Measurements from ENCODE around the gene DIAPH3. TPM values are rescaled to one million over a fixed set of nuclear protein-coding genes. Genes with fewer than 3 reads are reported as not detected.

Gene DIAPH3
- total and polyA plus RNA-seq, 2 donors (not counting 1 experiment from before 2014, with no cell fraction given), result 0.03 to 0.10 TPM

GRCh38 chr13:59673286-59673685 is 490.4 kb downstream of the DIAPH3 start:
- Histone ChIP-seq H3K36me3 (replicated peaks in 1 of 2; ENCODE audit: control extremely low read depth in 1 of 2, control insufficient read depth in 1 of 2, extremely low read depth in 1 of 2, insufficient read depth in 2 of 2, low read length in 1 of 2) (no peaks in the 10 kb centered on the region), H3K79me2 (ENCODE audit: control insufficient read depth, insufficient read depth, low read length) (no peaks in the 10 kb centered on the region), H3K27me3 (replicated peaks in 1 of 4; ENCODE audit: control extremely low read depth in 1 of 4, control insufficient read depth in 3 of 4, insufficient read depth in 4 of 4, low read length in 3 of 4) (no peaks in the 10 kb centered on the region), H3K4me3 (ENCODE audit: control extremely low read depth in 1 of 5, extremely low read depth in 1 of 5, insufficient read depth in 1 of 5, low read depth in 2 of 5, low read length in 4 of 5) (no peak overlapping the region), H3K27ac (ENCODE audit: low read length in 2 of 2) (no peak overlapping the region), H2AFZ (ENCODE audit: insufficient read depth, low read depth, low read length, poor library complexity, severe bottlenecking) (no peak overlapping the region), H3K9ac (ENCODE audit: low read length) (no peak overlapping the region), H3K4me1 (ENCODE audit: control insufficient read depth in 2 of 2, insufficient read depth in 2 of 2, low read length in 2 of 2) (no peaks in the 10 kb centered on the region), H3K9me3 (ENCODE audit: control extremely low read depth in 1 of 3, control insufficient read depth in 2 of 3, insufficient read depth in 1 of 3, low read length in 2 of 3) (no peaks in the 10 kb centered on the region), H4K20me1 (ENCODE audit: control insufficient read depth, insufficient read depth, low read length, poor library complexity, severe bottlenecking) (no peaks in the 10 kb centered on the region), H3K4me2 (replicated peaks; ENCODE audit: low read depth, low read length, poor library complexity, severe bottlenecking) (no peak overlapping the region)
- TF ChIP-seq EZH2 (IDR thresholded peaks at IDR 0.05; ENCODE audit: borderline replicate concordance, insufficient read depth, low read depth, low read length, poor library complexity, severe bottlenecking) (no peak), CTCF (IDR thresholded peaks at IDR 0.05) (no peak)
- Mint-ChIP-seq H3K27me3 (no peaks in the 10 kb centered on the region), H3K4me3 (no peak overlapping the region), H3K4me1 (peaks cover 10% of the 10 kb centered on the region), H3K27ac (no peak overlapping the region), H3K9me3 (ENCODE audit: insufficient read depth) (no peaks in the 10 kb centered on the region)
- ATAC-seq (ENCODE audit: low read depth) (no peak), DNase-seq (no peak)
- intact Hi-C loops (cut with micrococcal nuclease), result no loop called here
- CTCF ChIA-PET, result no interaction called here
- no CpG with 5 or more reads among the region's 1 CpG for WGBS (ENCODE audit: insufficient coverage)
- POLR2A ChIA-PET, result no interaction called here

GRCh38 chr13:59672445-59672844 is 491.3 kb downstream of the DIAPH3 start:
- CTCF ChIA-PET, result no interaction called here
- WGBS (ENCODE audit: insufficient coverage), result no CpG with 5 or more reads among the region's 4 CpGs
- no peak for ATAC-seq (ENCODE audit: low read depth)

More at GRCh38 chr13:59672445-59672844, 491.3 kb downstream of the DIAPH3 start:
- Histone ChIP-seq H3K4me1 (ENCODE audit: control insufficient read depth in 2 of 2, insufficient read depth in 2 of 2, low read length in 2 of 2) (no peaks in the 10 kb centered on the region), H4K20me1 (ENCODE audit: control insufficient read depth, insufficient read depth, low read length, poor library complexity, severe bottlenecking) (no peaks in the 10 kb centered on the region), H3K9ac (ENCODE audit: low read length) (no peak overlapping the region), H3K9me3 (ENCODE audit: control extremely low read depth in 1 of 3, control insufficient read depth in 2 of 3, insufficient read depth in 1 of 3, low read length in 2 of 3) (no peaks in the 10 kb centered on the region), H3K79me2 (ENCODE audit: control insufficient read depth, insufficient read depth, low read length) (no peaks in the 10 kb centered on the region), H3K27me3 (replicated peaks in 1 of 4; ENCODE audit: control extremely low read depth in 1 of 4, control insufficient read depth in 3 of 4, insufficient read depth in 4 of 4, low read length in 3 of 4) (no peaks in the 10 kb centered on the region), H3K36me3 (replicated peaks in 1 of 2; ENCODE audit: control extremely low read depth in 1 of 2, control insufficient read depth in 1 of 2, extremely low read depth in 1 of 2, insufficient read depth in 2 of 2, low read length in 1 of 2) (no peaks in the 10 kb centered on the region), H2AFZ (ENCODE audit: insufficient read depth, low read depth, low read length, poor library complexity, severe bottlenecking) (no peak overlapping the region), H3K4me2 (replicated peaks; ENCODE audit: low read depth, low read length, poor library complexity, severe bottlenecking) (peak overlapping the region; percentile 15), H3K27ac (ENCODE audit: low read length in 2 of 2) (no peak overlapping the region), H3K4me3 (ENCODE audit: control extremely low read depth in 1 of 5, extremely low read depth in 1 of 5, insufficient read depth in 1 of 5, low read depth in 2 of 5, low read length in 4 of 5) (no peak overlapping the region)
- intact Hi-C loops (cut with micrococcal nuclease), result no loop called here
- no peaks in the 10 kb centered on the region for H3K27me3 Mint-ChIP-seq
- POLR2A ChIA-PET, result no interaction called here
- H3K4me3 Mint-ChIP-seq, result no peak overlapping the region
- DNase-seq, result no peak
- H3K4me1 Mint-ChIP-seq, result peaks cover 10% of the 10 kb centered on the region
- TF ChIP-seq CTCF (IDR thresholded peaks at IDR 0.05), result no peak
- TF ChIP-seq EZH2 (IDR thresholded peaks at IDR 0.05; ENCODE audit: borderline replicate concordance, insufficient read depth, low read depth, low read length, poor library complexity, severe bottlenecking), result no peak
- no peaks in the 10 kb centered on the region for H3K9me3 Mint-ChIP-seq (ENCODE audit: insufficient read depth)
- no peak overlapping the region for H3K27ac Mint-ChIP-seq
